DMS153 treated with DMSO at 0.1 percent for 48 hours (cell line): ENCODE data around the gene HPF1.
"Not testable (repeated sequence)": the region's sequence is repeated elsewhere in the genome, so short reads cannot be mapped to it uniquely, and the experiment has no call there.

Experiments
- DNase-seq: peaks from one replicate; lab custom pipeline; 2025; ENCODE audit not compliant: unreplicated experiment; lab: John Stamatoyannopoulos, UW

The HPF1 gene

DNA sequence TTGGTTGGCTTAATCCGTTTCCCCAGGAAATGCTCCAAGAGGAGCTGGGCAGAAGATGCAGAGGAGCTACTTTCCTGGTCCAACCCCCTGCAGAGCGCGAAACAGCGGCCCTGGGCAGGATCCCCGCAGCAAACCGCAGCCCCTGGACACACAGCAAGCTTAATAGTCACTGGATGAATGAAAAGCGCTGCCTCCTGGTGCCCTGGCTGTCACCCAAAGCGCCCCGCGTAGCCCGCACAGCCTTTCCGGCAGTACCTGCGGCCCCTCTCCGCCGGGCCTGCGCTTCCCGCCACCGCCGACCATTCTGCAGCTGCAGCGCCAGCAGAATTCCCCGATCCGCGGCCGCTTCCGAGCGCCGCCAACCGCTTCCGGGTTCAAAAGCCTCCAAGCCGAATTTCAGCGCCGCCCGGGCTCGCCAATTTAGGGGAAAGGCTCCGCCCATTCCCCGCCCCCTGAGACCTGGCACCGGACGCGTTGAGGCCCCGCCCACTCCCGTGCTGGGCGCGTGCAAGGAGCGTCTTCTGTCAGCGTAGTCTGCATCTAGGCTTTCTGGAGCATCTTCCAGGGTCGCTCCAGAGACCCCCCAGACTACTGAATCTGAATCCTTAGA, at the start of gene HPF1:
Gene HPF1 (minus strand): TSS at position 370 of the 610 bp plus-strand sequence. CDS start 67 bp downstream, at position 303.
- DNase-seq = peak; percentile 93

DNA sequence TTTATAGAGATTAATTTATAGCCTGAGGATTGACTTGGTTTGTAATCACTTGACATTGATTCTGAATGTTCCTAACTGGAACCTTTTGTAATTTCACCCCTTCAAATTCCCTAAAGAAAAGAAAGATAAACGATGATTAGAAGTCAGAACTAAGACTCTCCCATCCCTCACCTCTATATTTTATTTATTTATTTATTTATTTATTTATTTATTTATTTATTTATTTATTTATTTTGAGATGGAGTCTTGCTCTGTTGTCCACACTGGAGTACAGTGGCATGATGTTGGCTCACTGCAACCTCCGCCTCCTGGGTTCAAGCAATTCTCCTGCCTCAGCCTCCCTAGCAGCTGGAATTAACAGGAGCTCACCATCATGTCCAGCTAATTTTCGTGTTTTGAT, 49.0 kb upstream of the HPF1 start:
- not testable (repeated sequence) for DNase-seq

DNA sequence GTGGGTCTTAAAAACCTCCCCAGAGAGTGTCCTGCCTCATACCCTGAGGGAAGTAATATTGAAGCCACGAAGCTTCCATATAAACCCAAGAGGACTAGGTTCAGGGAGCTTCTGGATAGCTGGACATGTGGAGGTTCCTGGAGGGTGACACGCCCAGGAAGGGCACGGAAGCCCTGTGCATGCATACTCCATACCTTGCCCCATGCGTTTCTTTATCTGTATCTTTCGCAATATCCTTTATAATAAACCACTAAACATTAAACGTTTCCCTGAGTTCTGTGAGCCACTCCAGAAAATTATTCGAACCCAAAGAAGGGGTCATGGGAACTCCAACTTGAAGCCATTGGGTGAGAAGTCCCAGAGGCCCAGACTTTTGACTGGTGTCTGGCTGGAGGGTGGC, 45.7 kb upstream of the HPF1 start:
- DNase-seq = no peak

DNA sequence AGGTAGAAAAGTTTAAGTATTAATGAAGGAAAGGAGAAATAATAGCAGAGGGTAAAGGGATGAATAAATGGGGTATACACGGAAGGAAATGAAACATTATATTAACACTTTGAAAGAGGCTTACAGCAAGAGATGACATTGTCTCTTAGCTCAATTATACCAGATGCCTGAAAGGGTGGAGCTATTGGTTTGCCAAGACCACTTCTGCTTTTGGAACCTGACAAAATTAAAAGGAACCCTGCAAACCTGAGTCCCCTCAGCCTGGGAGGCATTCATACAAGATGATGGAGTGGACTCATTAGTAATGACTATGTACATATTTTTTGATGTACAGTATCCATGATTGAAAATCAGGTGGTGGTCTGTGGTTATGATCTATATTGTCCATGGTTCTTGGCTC, 45.1 kb upstream of the HPF1 start:
- DNase-seq = no peak

DNA sequence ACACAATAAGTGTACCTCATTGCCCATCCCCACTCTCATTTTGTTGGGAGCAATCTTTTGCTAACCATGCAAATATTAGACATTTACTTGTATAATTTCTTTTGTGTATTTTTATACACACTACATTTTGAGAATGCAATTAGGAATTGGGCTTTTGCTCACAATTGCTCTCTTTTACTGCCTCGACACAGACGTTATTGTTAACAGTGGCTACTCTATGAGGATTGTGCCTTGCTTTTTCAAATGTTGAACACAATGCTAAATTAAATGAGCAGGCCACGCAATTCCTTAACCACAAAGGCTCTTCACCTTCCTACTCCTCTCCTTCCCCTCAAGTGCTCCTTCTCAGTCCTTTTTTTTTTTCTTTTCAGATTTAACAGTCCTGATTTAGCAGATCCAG, 42.8 kb upstream of the HPF1 start:
- DNase-seq = no peak

DNA sequence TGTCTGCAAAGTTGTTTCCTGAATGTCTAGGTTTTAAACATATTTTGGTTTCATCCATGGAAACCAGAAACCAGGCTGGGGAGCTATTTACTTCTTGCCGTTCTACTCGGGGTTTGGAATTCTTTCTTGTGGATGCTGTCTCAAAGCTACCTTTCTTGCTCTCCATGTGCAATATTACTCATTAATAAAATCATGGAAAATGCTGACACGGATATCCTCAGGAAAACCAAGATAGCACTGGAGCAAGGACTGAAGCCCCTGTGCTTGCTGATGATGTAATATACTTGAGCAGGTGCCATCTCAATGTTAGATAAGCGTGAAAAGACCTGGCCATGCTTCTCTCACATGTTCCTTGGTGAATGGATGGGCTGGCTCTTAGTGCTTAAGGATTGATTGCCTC, 41.5 kb upstream of the HPF1 start:
- no peak for DNase-seq

DNA sequence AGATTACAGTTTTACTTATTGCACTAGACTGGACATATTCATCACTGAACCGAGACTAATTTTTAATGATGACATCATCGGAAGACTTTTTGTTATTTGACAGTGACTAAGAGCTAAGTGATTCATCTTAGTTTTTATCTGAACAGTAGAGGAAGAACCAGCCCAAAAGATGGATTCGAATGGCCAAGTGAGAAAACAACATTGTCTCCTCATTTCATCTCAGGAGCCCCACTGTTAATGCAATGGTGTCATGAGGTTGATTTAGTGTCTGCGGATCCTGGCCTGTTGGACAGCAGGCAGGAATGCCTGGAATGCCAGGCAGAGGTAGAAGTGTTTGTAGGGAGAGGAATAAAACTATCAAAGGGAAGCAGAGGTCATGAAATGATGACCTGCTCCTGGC, 37.8 kb upstream of the HPF1 start:
- no peak for DNase-seq

DNA sequence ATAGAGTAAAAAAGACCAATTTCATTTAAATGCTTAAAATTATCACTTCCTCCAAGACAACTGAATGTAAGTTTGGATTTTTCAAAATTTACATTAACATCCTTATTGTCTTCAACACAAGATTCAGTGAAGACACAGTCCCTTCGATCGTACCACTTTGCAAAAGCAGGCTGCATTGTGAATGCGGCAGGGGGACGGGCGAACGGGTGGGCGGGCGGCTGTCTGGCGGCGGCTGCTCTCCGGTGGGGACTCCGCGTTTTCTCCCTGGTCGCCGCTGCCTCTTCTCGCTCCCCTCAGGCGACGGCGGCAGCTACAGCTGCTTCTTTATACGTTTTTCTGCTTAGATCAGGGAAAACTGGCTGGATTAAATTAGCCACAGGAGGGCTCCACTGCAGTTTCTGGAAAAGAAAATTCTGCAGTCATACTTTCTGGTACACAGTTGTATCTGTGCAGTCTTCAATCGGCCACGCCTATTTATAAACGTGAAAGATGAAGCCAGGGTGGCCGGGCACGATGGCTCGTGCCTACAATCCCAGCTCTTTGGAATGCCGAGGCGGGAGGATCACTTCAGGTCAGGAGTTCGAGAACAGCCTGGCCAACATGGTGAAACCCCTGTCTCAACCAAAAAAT, 33.9 kb upstream of the HPF1 start:
- DNase-seq = peak; percentile 40

DNA sequence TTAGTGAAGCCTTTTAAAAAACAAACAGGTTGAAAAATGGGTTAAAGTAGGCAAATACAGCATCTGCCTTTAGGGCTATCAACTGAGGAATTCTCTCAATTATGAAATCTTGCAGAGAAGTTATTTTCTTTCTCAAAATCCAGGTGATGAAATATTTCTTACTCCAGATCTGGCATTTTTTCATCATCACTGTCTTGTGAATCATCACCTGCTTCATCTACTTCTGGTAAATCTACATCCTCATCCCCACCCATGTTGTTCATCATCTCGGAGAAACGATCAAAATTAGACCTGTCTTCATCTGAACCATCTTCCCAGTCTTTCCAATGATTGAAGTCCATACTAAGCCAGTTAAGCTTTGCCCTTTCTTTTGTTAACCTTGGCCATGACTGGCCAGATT, 33.3 kb upstream of the HPF1 start:
- DNase-seq = no peak

DNA sequence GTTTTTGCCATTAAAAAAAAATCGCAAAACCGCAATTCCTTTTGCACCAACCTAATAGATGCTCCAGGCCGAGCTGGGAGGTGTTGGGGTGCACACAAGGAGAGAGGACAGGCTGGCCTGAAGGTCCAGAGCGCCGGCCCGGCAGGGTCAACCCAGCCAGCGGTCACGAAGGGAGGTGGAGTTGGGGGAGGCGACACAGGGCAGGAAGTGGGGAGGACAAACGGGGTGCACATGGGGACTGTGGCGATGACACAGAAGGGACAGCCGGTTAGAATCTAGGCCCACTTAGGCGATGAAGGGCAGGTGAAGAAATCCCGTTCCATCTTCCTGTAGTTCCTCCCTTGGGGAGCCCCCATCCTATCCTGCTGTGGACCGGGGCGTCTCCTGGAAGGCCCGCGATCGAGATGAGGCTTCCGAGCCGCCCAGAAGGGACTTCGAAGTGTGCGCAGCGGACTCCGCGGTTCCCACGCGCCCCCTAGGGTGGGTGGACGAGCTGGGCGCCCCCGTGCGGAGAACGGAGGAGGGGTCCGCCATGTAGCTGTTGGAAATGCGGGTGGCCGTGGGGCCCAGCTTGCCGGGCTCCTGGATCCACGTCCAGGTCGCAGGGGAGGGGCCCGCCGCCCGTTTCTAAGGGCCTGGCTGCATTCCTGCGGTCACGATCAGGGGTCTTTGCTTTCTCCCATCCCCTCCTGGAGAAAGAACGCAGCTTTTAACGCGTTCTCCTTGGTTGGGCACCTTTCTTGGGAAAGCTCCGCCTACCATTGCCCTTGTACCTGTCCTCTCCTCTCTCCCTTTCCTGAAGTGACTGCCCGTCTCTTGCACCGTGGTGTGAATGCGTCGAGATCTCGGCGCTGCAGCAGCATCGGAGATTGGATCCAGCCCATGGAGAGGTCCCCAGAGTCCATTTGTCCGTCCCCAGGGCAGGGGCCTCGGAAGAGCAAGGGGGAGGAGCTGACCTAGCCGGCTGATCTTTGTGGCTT, 17.0 kb upstream of the HPF1 start:
- no peak for DNase-seq

DNA sequence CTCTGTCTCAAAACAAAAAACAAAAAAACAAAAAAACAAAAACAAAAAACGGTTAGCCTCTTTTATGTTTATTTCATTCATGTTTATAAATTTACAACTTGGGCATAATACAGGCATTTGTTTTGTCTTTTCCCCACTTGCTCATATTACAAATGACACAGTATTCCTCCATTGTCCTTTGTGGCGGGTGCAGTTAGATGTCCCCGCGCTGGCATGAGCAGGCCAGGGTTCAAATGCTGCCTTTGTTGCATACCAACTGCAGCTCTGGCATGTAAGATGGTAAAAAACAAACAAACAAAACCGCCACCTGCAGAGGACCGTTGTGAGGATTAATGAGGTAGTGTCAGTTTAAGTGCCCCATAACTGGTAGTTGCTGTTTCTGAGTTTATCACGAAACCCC, 16.1 kb upstream of the HPF1 start:
- no peak for DNase-seq

DNA sequence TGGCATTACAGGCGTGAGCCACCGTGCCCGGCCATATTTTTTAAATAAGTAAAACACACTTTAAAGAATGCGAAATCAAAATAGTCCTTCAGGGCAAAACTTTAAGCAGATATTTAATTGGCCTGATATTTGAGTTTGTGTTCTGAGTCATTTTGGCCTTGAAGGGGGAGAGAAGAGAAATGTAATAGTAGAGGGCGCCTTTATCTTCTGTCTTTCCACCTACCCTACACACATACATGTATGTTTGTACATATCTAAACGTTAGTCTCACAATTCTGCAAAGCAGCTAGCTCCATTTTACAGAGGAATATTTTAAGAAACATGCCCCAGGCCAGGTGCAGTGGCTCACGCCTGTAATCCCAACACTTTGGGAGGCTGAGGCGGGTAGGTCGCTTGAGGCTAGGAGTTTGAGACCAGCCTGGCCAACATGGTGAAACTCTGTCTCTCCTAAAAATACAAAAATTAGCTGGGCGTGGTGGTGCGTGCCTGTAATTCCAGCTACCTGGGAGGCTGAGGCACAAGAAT, 13.9 kb upstream of the HPF1 start:
- not testable (repeated sequence) for DNase-seq

DNA sequence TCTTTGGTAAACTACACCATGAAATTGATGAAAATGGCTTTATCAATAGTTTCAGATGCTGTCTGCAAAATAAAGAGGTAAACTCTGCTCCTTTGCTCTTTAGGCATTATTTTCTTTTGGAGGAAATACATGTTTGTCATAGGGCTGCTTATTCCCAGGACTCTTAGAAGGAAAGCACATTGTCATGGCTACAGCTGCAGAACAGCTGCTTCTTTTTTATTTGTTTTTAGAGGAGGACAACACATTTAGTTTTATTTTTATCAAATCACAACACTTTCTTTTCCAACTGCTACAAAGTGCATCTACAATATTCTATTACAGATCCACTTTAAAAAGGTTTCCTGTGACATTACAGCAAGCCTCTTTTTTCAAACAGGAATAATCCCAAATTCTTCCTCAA, 12.7 kb upstream of the HPF1 start:
- DNase-seq = no peak

DNA sequence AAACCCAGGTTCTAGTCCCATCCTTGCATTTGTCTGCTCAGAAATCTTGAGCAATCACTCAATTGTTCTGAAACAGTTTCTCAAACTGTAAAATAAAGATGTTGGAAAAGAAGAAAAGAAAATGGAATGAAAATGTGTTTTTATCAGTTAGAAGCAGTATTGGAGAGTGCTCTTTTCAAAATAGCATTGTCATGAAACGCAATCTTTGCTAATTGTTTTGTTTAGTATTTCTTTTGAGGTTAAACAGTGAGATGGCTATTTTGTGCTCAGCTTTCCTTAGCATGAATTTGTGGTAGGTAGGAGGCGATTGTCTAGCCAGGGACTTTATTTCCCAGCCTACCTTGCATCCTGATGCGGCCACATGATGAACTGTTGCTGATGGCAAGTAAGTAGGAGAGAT, 10.6 kb upstream of the HPF1 start:
- DNase-seq = no peak

DNA sequence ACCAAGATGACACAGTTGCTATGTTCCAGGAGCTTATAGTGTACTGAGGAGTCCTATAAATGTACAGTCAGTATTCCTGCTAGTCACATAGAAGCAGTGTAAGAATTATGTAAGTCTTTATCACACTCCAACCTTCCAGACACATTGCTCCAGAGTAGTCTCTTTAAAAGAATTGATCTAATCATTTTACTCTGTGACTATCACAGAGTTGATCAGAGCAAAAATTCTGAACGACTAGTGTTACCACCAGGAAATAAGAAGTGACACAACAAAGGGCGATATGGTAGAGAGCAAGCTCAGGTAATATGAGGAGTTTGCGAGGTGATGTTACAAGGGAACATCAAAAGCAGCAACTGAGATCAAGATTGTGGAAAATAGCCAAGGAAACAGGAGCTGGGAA, 9.0 kb upstream of the HPF1 start:
- no peak for DNase-seq

DNA sequence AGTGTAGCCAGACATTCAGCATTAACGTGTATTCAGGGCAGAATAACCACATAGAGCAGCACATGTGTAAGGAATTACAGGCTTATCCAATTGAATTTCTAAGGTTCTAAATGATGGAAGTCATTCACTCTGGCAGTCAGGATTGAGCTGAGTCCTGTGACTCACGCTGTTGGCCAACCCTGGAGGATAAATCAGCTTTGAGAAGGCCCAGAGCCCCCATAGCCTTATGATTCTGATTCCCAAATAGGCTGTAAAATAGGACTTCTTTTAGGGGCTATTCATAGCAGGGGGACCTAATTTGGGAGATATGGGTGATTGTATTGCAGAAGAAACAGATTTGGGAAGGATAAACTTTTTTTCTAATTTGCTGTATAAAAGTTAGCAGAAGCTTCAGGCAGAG, 8.1 kb upstream of the HPF1 start:
- no peak for DNase-seq

DNA sequence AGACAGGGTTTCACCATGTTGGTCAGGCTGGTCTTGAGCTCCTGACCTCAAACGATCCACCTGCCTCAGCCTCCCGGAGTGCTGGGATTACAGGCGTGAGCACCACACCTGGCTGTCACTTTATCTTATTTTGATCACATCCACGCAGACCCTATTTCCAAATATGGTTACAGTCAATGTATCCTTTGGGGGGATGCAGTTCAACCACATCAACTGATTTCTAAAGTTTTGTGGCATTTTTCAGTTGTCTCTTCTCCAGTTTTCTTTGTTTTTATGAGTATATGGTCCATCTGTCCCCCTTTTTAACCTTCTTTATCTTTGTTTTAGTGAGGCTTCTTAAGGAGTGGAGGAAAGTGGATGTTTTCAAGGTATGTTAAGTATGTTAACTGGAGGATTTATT, 4.1 kb upstream of the HPF1 start:
- no peak for DNase-seq

DNA sequence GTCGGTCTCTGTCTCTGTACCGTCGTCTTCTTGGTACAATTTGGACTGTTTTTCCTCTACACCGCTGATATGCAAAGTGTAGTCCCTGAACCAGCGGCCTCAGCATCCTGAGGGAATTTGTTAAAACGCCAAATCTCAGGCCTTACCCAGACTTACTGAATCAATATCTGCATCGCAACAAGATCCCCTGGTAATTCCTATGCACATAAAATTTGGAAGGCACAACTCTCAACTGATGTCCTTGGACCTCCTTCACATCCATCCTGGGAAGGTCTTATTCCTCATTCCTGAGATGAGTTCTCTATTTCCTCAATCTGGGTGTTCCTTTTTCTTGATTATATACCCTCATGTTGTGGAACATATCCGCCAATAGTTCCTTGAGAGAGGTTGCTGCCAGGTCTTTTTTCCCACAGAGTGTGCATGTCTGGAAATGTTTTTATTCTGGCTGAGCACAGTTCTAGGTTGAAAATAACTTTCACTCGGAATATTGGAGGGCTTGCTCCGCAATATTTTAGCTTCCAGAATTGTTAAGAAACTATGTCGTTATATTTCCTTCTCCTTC, 738 bp upstream of the HPF1 start:
- DNase-seq = no peak

DNA sequence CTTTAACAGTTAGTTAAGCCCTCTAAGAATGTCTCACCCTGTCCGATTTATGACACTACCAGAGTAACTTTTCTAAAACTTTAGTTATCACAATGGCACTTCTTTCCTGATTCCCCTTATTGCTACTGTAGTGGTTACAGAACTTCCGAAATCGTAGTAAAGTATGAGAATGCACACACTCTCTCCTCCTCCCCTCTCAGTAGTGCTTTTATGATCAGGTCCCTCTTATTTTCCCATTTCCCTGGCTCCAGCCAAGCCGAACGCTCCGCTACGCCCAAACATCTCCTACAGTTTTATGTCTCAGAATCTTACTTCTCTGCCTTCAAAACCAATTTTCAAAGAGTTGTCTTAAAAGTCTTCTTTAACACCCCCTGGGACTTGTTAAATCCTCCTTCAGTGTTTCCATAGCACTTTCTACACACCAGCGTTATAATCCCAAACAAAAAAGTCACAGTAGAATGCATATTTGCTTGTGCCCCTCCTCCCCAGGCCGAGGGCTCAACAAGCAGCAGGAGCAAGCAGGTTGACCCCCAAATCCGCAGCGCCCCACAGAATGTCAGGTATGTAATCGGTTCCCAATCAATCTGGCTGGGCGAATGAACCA, 671 bp downstream of the HPF1 start:
- no peak for DNase-seq

DNA sequence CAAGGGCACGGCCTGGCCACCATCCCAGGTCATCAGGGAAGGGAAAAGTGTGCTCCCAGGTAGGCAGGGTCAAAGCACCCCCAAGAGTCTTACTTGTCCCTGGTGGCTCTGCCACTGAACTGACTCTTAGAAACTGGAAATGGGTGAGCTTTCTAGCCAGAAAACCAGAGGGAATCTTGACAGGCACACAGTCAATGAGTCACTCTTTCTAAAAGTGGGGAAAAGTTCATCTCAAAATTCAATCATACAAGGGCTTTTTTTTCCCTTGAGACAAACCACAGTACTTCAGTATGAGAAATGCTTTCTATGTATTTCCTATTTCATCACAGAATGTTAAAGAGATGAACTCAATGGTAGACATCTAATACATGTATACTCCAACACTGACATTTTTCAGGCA, 12.5 kb downstream of the HPF1 start:
- DNase-seq = no peak

DNA sequence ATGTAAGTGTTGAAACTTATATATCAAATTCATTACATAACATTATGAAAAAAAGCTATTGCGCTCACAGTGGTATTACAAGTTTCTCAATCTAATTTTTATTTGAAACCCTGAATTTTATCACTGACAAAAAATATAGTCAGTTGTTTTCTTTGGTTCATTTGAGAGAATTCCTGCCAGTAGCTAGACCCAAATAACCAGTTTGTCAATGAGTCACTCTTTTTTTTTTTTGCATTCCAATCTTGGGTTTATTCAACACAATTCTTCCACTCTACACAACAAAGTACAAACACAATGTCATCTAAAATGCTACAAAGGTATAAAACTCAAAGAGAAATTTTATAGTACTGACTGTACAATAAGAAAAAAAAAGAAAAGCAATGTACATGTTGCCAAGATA, 13.1 kb downstream of the HPF1 start:
- no peak for DNase-seq
